Activated T-cell treated with anti-CD3 and anti-CD28 coated beads, Interleukin-2, amount 50 U/mL, for 4 hours (primary cell): ENCODE data around the gene PPP2R3B. TPM values are rescaled to one million over a fixed set of nuclear protein-coding genes. Genes with fewer than 3 reads are reported as not detected.

Experiments used
- ATAC-seq, 2 donors: fragments of 200-7000 bp; cut with Tn5 transposase; one replicate each; pipeline ENCODE4 v1.10.0; 2021
- DNase-seq: peaks from one replicate; pipeline ENCODE4 v3.0.0-alpha.2; 2020
- H3K27me3 Mint-ChIP-seq: one replicate; pipeline ENCODE4 v1.8.0; 2021; ENCODE audit warnings: low read depth, mixed read lengths
- H3K36me3 Mint-ChIP-seq: one replicate; pipeline ENCODE4 v1.8.0; 2022; ENCODE audit warnings: mixed read lengths; ENCODE audit not compliant: insufficient read depth
- H3K4me1 Mint-ChIP-seq: one replicate; pipeline ENCODE4 v1.8.0; 2021; ENCODE audit warnings: low read depth, mixed read lengths
- H3K4me3 Mint-ChIP-seq: one replicate; pipeline ENCODE4 v1.8.0; 2021; ENCODE audit warnings: mild to moderate bottlenecking, moderate library complexity, mixed read lengths
- H3K9me3 Mint-ChIP-seq: one replicate; pipeline ENCODE4 v1.8.0; 2021; ENCODE audit warnings: mixed read lengths
- total RNA-seq, 3 donors: library from RNA; stranded (reverse); gene quantifications; one replicate each; pipeline ENCODE4 v1.2.1, GENCODE V29; 2021

Gene PPP2R3B
- total RNA-seq, 3 donors from 2014 or later: 29.0 to 47.6 (median 30.3) TPM

DNA sequence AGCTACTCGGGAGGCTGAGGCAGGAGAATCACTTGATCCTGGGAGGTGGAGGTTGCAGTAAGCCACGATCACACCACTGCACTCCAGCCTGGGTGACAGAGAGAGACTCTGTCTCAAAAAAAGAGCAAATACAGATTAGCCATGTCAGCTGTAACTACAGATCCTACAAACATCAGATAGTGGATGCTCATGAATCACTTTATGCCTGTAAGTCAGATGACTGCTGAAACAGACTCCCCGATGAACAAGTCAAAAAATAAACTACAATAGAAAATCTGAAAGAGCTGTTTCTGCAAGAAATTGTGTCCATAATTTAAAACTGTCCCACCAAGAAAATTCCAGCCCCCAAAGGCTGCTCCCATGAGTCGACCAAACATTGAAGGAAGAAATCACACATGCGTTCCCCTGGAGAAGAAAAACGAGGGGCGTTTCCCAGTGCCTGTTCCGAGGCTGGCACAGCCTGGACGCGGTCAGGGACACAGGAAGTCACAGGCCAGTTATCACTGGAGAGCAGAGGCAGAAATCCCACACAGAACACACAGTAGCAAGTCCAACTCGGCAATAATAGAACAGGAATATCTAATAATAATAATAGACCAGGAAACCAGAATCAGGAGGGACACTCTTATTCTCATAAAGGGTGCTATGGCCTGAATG, 38.1 kb downstream of the PPP2R3B start:
- ATAC-seq (no peak), DNase-seq (no peak)
- Mint-ChIP-seq H3K4me1 (no peaks in the 10 kb centered on the region), H3K27me3 (no peaks in the 10 kb centered on the region), H3K36me3 (peaks cover 9% of the 10 kb centered on the region), H3K9me3 (no peaks in the 10 kb centered on the region), H3K4me3 (no peak overlapping the region)

GRCh38 chrX:347351-348117, 39.2 kb downstream of the PPP2R3B start:
- ATAC-seq (no peak), DNase-seq (no peak)
- Mint-ChIP-seq H3K9me3 (no peaks in the 10 kb centered on the region), H3K4me1 (no peaks in the 10 kb centered on the region), H3K4me3 (no peak overlapping the region), H3K36me3 (peaks cover 9% of the 10 kb centered on the region), H3K27me3 (no peaks in the 10 kb centered on the region)

GRCh38 chrX:346034-346813, 40.5 kb downstream of the PPP2R3B start:
- no peak for ATAC-seq
- DNase-seq: no peak
- no peak overlapping the region for H3K4me3 Mint-ChIP-seq

GRCh38 chrX:345020-345925, 41.4 kb downstream of the PPP2R3B start:
- Mint-ChIP-seq H3K4me1 (no peaks in the 10 kb centered on the region), H3K27me3 (no peaks in the 10 kb centered on the region), H3K36me3 (peaks cover 9% of the 10 kb centered on the region), H3K9me3 (no peaks in the 10 kb centered on the region), H3K4me3 (no peak overlapping the region)
- ATAC-seq (no peak), DNase-seq (no peak)

More at GRCh38 chrX:346034-346813, 40.5 kb downstream of the PPP2R3B start:
- Mint-ChIP-seq H3K9me3 (no peaks in the 10 kb centered on the region), H3K27me3 (no peaks in the 10 kb centered on the region), H3K4me1 (no peaks in the 10 kb centered on the region), H3K36me3 (peaks cover 9% of the 10 kb centered on the region)

DNA sequence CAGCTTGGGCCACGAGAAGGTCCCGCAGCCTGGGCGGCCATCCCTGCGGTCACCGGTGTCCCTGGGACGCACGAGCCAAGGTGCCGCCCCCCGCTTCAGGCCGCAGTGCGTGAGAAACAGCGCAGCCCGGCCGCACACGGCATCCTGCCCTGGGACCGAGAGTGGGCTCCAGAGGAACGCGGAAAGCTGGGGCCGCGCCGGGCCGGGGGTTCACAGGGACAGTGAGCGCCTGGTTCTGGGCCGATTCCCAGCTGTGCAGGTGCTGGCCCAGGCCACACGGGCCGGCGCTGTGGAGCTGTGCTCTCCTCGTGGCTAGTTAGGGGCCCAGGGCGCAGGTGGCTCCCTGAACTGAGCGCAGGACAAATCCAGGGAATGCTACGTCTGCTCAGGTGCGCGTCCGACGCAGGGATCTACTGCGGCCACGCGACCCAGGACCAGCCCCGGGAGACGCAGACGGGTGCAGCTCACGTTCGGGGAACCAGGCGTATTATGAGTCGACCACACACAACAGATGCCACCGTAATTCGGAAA, 42.3 kb downstream of the PPP2R3B start:
- no peaks in the 10 kb centered on the region for H3K4me1 Mint-ChIP-seq

GRCh38 chrX:341541-342101, 45.1 kb downstream of the PPP2R3B start:
- H3K4me1 Mint-ChIP-seq: no peaks in the 10 kb centered on the region
- H3K9me3 Mint-ChIP-seq: no peaks in the 10 kb centered on the region
- H3K27me3 Mint-ChIP-seq: no peaks in the 10 kb centered on the region
- DNase-seq (no peak), ATAC-seq (no peak)
- H3K4me3 Mint-ChIP-seq: no peak overlapping the region
- peaks cover 6% of the 10 kb centered on the region for H3K36me3 Mint-ChIP-seq

More for the DNA sequence above, 42.3 kb downstream of the PPP2R3B start:
- no peak overlapping the region for H3K4me3 Mint-ChIP-seq
- H3K9me3 Mint-ChIP-seq: no peaks in the 10 kb centered on the region
- H3K36me3 Mint-ChIP-seq: peaks cover 9% of the 10 kb centered on the region
- DNase-seq (no peak), ATAC-seq (no peak)
- H3K27me3 Mint-ChIP-seq: no peaks in the 10 kb centered on the region

DNA sequence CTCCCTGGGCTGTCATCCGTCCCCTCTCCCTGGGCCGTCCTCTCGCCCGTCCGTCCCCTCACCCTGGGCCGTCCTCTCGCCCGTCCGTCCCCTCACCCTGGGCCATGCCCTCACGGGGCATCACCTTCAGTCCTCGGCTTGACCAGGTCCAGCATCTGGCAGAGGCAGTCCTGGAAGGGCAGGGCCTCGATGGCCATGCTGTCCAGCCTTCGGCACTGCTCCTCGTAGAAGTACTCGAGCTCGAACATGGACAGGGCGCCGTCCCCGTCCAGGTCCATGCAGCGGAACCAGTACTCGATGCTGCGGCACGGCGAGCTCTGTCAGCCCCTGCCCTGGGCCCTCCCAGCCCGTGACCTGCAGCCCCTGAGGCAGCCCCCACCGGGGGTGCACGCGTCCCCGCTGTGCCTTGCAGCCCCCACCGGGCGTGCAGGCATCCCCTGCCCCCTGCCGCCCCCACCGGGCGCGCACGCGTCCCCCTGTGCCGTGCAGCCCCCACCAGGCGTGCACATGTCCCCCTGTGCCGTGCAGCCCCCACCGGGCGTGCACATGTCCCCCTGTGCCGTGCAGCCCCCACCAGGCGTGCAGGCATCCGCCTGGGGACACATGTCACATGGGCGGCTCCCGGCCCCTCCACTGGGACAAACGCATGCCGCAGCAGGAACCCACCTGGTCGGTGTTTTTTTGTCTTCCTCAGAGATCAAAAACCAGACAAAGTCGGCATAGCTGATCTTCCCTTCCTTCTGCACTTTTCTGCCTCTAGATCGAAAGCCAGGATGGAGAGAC, 45.9 kb downstream of the PPP2R3B start:
- Mint-ChIP-seq H3K9me3 (no peaks in the 10 kb centered on the region), H3K27me3 (no peaks in the 10 kb centered on the region), H3K4me1 (no peaks in the 10 kb centered on the region), H3K4me3 (no peak overlapping the region), H3K36me3 (peaks cover 7% of the 10 kb centered on the region)
- ATAC-seq: no peak
- DNase-seq: no peak

GRCh38 chrX:340121-340520, 46.6 kb downstream of the PPP2R3B start:
- no peaks in the 10 kb centered on the region for H3K9me3 Mint-ChIP-seq
- no peak for DNase-seq
- no peak for ATAC-seq

GRCh38 chrX:338836-339400, 47.8 kb downstream of the PPP2R3B start:
- no peak overlapping the region for H3K4me3 Mint-ChIP-seq
- H3K9me3 Mint-ChIP-seq: no peaks in the 10 kb centered on the region
- H3K36me3 Mint-ChIP-seq: peaks cover 5% of the 10 kb centered on the region
- ATAC-seq (no peak), DNase-seq (no peak)
- H3K4me1 Mint-ChIP-seq: no peaks in the 10 kb centered on the region
- no peaks in the 10 kb centered on the region for H3K27me3 Mint-ChIP-seq

More at GRCh38 chrX:340121-340520, 46.6 kb downstream of the PPP2R3B start:
- H3K36me3 Mint-ChIP-seq: peaks cover 7% of the 10 kb centered on the region
- H3K27me3 Mint-ChIP-seq: no peaks in the 10 kb centered on the region
- no peak overlapping the region for H3K4me3 Mint-ChIP-seq
- no peaks in the 10 kb centered on the region for H3K4me1 Mint-ChIP-seq

GRCh38 chrX:338281-338835, 48.3 kb downstream of the PPP2R3B start:
- Mint-ChIP-seq H3K4me3 (no peak overlapping the region), H3K27me3 (no peaks in the 10 kb centered on the region), H3K36me3 (peaks cover 5% of the 10 kb centered on the region), H3K4me1 (no peaks in the 10 kb centered on the region), H3K9me3 (no peaks in the 10 kb centered on the region)
- DNase-seq (no peak), ATAC-seq (no peak)

DNA sequence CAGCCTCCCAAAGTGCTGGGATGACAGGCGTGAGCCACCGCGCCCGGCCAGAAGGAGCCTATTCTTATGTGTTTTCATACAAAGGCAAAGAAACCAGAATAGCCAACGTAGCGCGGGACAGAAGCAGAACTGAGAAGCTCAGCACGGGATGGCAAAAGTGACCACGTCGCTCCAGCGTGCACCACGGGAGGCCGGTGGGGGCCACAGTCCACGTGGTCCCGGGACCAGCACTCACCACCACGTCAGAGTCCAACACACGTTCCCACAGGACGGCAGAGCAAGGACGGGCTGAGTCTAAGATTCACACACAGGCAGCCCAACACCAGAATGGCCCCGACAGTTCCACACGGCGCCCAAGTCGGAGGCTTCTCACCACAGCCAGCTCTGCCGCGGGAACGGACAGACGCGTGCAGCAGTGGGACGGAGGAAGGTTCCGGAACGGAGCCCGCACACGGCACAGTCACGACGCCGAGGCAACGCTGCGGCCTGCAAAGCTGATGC, 49.3 kb downstream of the PPP2R3B start:
- peaks cover 5% of the 10 kb centered on the region for H3K36me3 Mint-ChIP-seq
- DNase-seq (no peak), ATAC-seq (no peak)
- H3K9me3 Mint-ChIP-seq: no peaks in the 10 kb centered on the region
- no peak overlapping the region for H3K4me3 Mint-ChIP-seq
- H3K4me1 Mint-ChIP-seq: no peaks in the 10 kb centered on the region
- no peaks in the 10 kb centered on the region for H3K27me3 Mint-ChIP-seq

GRCh38 chrX:336227-336626, 50.5 kb downstream of the PPP2R3B start:
- H3K4me1 Mint-ChIP-seq: peaks cover 3% of the 10 kb centered on the region
- peaks cover 5% of the 10 kb centered on the region for H3K36me3 Mint-ChIP-seq
- no peak overlapping the region for H3K4me3 Mint-ChIP-seq
- ATAC-seq (no peak), DNase-seq (no peak)
- peaks cover 3% of the 10 kb centered on the region for H3K27me3 Mint-ChIP-seq
- no peaks in the 10 kb centered on the region for H3K9me3 Mint-ChIP-seq
